Adrenal gland (tissue), 12 donors: ENCODE results near the gene KLF12. TPM values are rescaled to one million over a fixed set of nuclear protein-coding genes. Genes with fewer than 3 reads are reported as not detected.

Source experiments
- DNase-seq, 7 donors: peaks; one replicate each; pipeline ENCODE4 v3.0.0-alpha.2; 2019 to 2020
- H3K27ac ChIP-seq, 5 donors: fragments of 200-600 bp; sonication (generic) in 4 of 5; 1 replicate in 3 of 5; 2 replicates in 2 of 5; pipeline versions ENCODE4 v1.5.1 to v1.8.0; 2016 to 2020; ENCODE audit warnings: mild to moderate bottlenecking in 1 of 5
- H3K27me3 ChIP-seq: fragments of 200-600 bp; 2 replicates; pipeline ENCODE4 v1.8.0; 2021
- H3K36me3 ChIP-seq, 2 donors: fragments of 200-600 bp; replicated peaks in 1 of 2; 1 replicate in 1 of 2; 2 replicates in 1 of 2; pipeline versions ENCODE4 v1.5.1 to v1.8.0; 2018 to 2022
- H3K4me1 ChIP-seq, 2 donors: fragments of 200-600 bp; replicated peaks in 1 of 2; 1 replicate in 1 of 2; 2 replicates in 1 of 2; pipeline versions ENCODE4 v1.5.1 to v1.8.0; 2018 to 2021
- H3K4me3 ChIP-seq, 4 donors: fragments of 200-600 bp; sonication (generic) in 3 of 4; one replicate each; pipeline ENCODE4 v1.5.1; 2016 to 2018
- H3K9me3 ChIP-seq, 3 donors: fragments of 200-600 bp; sonication (generic) in 1 of 3; replicated peaks in 1 of 3; 1 replicate in 2 of 3; 2 replicates in 1 of 3; pipeline versions ENCODE4 v1.5.1 to v1.8.0; 2016 to 2021
- POLR2A ChIP-seq, 2 donors: fragments of 450-650 bp; IDR thresholded peaks; one replicate each; pipeline ENCODE4 v1.6.1; 2017; ENCODE audit warnings: antibody characterized with exemption in 2 of 2, mild to moderate bottlenecking in 2 of 2, moderate library complexity in 1 of 2
- WGBS, 4 donors: extraction: QIAGEN DNeasy Blood & Tissue Kit in 2 of 4; methylation state at CpG; one replicate each; pipeline versions ENCODE4 v1.1.5 to v1.1.7; 2013 to 2017; 5-methylcytosine and 5-hydroxymethylcytosine counted together
- intact Hi-C, 2 donors: fragments of 100-400 bp; cut with DNase I; formaldehyde crosslinking; loops; one replicate each; pipeline versions ENCODE4 v1.14.1 to v1.15.0; 2022 to 2023
- polyA plus RNA-seq, 3 donors: library from polyadenylated mRNA; stranded (reverse); fragments of 200-250 nt in 2 of 3; fragments of 350-450 nt in 1 of 3; fragmentation: Illumina TruSeq in 1 of 3; extraction: RNeasy Lipid Tissue Mini Kit (QIAGEN cat#74804) in 1 of 3; gene quantifications; one replicate each; pipeline ENCODE4 v1.2.3, GENCODE V29; 2013 to 2014
- total RNA-seq, 9 donors: library from RNA; depleted of rRNA in 4 of 9; stranded (reverse); fragments of >200 nt in 4 of 9; fragments of 120-200 nt in 1 of 9; fragmentation: NEBNext Ultra II Directional in 1 of 9; extraction: Animal tissue kit (Norgen Biotek cat#: 25700) in 1 of 9; gene quantifications; one replicate each; pipeline versions ENCODE4 v1.1.0 to v1.2.4, GENCODE V29; 2013 to 2023
- TF ChIP-seq, protein P1 (sequence below), 6 experiments: fragments of 450-650 bp in 4 of 6; fragments of 200-600 bp in 2 of 6; sonication (generic) in 1 of 6; IDR thresholded peaks; 1 replicate in 5 of 6; 2 replicates in 1 of 6; pipeline versions ENCODE4 v1.5.1 to v1.8.0; 2016 to 2021; ENCODE audit warnings: antibody characterized with exemption in 6 of 6, mild to moderate bottlenecking in 2 of 6, moderate library complexity in 1 of 6
- donor health status: healthy with polysubstance abuse.
- donor health status: Bipolar disorder and iron deficiency.
- donor health status: DM: yes; HTN: yes; CAD: no.
- donor health status: DM: no; HTN: no; CAD: no.
- donor health status: DM: no; HTN: no; CAD: no.
- donor health status: DM: yes; HTN: yes; CAD: no.

Gene KLF12
- total and polyA plus RNA-seq, 12 donors, result 0.77 to 16.0 (median 4.4) TPM

DNA sequence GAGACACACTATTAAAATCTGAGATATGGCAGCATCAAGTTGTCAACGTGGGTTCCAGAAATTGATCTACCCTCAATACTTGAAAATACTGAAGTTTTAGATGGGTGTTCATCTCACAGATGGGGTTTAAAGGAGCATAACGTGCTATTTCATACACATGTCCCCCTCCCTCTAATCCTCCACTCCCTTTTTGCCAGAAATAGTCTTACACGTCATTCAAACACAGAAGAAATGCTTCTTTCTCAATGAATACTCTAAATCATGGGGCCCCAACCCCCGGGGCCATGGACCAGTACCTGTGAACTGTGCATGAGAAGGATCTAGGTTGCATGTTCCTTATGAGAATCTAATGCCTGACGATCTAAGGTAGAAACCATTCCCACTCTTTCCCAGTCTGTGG is 19.6 kb downstream of the KLF12 start:
- TF ChIP-seq, protein P1, sequence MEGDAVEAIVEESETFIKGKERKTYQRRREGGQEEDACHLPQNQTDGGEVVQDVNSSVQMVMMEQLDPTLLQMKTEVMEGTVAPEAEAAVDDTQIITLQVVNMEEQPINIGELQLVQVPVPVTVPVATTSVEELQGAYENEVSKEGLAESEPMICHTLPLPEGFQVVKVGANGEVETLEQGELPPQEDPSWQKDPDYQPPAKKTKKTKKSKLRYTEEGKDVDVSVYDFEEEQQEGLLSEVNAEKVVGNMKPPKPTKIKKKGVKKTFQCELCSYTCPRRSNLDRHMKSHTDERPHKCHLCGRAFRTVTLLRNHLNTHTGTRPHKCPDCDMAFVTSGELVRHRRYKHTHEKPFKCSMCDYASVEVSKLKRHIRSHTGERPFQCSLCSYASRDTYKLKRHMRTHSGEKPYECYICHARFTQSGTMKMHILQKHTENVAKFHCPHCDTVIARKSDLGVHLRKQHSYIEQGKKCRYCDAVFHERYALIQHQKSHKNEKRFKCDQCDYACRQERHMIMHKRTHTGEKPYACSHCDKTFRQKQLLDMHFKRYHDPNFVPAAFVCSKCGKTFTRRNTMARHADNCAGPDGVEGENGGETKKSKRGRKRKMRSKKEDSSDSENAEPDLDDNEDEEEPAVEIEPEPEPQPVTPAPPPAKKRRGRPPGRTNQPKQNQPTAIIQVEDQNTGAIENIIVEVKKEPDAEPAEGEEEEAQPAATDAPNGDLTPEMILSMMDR (IDR thresholded peaks at IDR 0.05), result no peak
- TF ChIP-seq POLR2A (IDR thresholded peaks at IDR 0.05), result no peak
- no peak for DNase-seq
- Histone ChIP-seq H3K4me1 (no peaks in the 10 kb centered on the region), H3K4me3 (no peak overlapping the region), H3K27me3 (no peaks in the 10 kb centered on the region), H3K27ac (no peak overlapping the region), H3K9me3 (peaks cover 0 to 13% (median 9%) of the 10 kb centered on the region in 3 donors), H3K36me3 (no peaks in the 10 kb centered on the region)
- whole genome bisulfite sequencing, 4 donors, result 82 to 91% (median 86%) methylated on average over 5 of the region's 5 CpGs
- intact Hi-C loops, result no loop called here

DNA sequence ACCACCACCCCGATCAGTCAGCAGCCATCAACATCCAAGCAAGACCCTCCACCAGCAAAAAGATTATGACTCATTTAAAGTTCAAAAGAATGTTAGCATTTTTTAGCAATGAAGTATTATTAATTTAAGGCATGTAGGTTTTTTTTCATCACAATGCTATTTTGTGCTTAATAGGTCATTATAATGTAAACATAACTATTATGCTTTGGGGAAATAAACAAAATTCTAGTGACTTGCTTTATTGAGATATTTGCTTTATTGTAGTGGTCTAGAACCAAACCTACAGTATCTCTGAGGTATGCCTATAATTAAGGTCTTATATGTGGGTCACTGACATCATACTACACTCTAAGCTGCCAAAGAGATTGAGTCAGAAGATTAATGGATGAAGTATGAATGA is 20.0 kb downstream of the KLF12 start:
- Histone ChIP-seq H3K4me1 (no peaks in the 10 kb centered on the region), H3K36me3 (no peaks in the 10 kb centered on the region)
- intact Hi-C loops, result no loop called here

DNA sequence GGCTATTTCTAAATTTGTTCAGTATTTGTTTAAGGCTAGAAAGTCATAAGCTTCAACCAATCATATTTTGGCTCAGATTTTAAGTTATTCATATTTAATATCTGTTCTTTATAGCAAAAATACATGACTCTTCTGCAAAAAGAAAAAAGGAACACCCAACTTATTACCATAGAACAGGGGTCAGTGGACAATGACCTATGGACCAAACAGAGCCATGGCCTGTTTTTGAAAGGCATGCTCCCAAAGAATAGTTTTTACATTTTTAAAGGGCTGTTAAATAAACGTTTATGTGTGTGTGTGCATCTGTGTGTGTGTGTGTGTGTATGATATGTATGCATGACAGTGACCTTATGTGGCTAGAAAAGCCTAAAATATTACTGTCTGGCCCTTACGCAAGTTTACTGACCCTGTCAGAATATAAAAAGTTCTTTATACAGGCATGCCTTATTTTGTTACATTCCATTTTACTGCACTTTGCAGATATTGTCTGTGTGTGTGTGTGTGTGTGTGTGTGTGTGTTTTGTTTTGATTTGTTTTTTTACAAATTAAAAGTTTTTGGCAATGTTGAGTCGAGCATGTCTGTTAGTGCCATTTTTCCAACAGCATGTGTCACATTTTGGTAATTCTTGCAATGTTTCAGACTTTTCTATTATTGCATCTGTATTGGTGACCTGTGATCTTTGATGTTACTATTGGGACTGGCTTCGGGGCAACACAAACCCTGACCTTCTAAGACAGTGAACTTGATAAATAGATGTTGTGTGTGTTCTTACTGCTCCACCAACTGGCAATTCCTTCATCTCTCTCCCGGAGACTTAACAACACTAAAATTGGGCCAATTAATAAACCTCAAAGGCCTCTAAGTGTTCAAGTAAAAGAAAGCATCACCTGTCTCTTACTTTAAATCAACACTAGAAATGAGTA is 22.0 kb downstream of the KLF12 start:
- no peaks in the 10 kb centered on the region for H3K9me3 ChIP-seq
- intact Hi-C loops, result no loop called here
- TF ChIP-seq, protein P1 (IDR thresholded peaks at IDR 0.05), result no peak
- TF ChIP-seq POLR2A (IDR thresholded peaks at IDR 0.05), result no peak
- WGBS, 4 donors, result 39 to 46% (median 44%) methylated on average over 5 of the region's 5 CpGs
- H3K27me3 ChIP-seq, result no peaks in the 10 kb centered on the region
- no peaks in the 10 kb centered on the region for H3K4me1 ChIP-seq
- no peak overlapping the region for H3K4me3 ChIP-seq
- H3K27ac ChIP-seq, result no peak overlapping the region
- no peak for DNase-seq
- H3K36me3 ChIP-seq, result no peaks in the 10 kb centered on the region

More for the DNA sequence above, 20.0 kb downstream of the KLF12 start:
- H3K9me3 ChIP-seq, result peaks cover 0 to 9% (median 6%) of the 10 kb centered on the region in 3 donors
- no peak for DNase-seq
- TF ChIP-seq, protein P1 (IDR thresholded peaks at IDR 0.05), result no peak
- TF ChIP-seq POLR2A (IDR thresholded peaks at IDR 0.05), result no peak
- no peak overlapping the region for H3K4me3 ChIP-seq
- H3K27me3 ChIP-seq, result no peaks in the 10 kb centered on the region
- 92 to 100% (median 97%) methylated on average over 1 of the region's 1 CpG for WGBS, 4 donors
- no peak overlapping the region for H3K27ac ChIP-seq

DNA sequence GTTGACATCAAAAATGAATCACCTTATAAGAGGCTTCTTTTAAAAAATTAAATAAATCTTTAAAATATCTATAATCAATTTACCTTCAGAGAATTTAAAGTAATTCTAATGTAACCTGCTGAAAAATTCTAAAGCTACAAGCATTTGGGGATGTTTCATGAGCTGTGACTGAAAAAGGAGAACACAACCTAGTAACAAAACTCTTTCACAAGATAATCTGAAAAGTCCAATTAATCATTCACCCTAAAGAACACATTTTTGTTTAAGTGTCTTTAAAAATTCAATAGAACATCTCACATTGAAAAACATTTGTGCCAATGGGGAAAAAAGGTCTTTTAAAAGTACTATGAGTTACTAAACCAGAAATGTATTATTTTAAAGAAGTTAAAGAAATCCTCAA is 22.8 kb downstream of the KLF12 start:
- Histone ChIP-seq H3K9me3 (no peaks in the 10 kb centered on the region), H3K27me3 (no peaks in the 10 kb centered on the region), H3K36me3 (no peaks in the 10 kb centered on the region), H3K4me1 (no peaks in the 10 kb centered on the region), H3K4me3 (no peak overlapping the region), H3K27ac (no peak overlapping the region)
- intact Hi-C loops, result no loop called here
- DNase-seq, result no peak
- TF ChIP-seq POLR2A (IDR thresholded peaks at IDR 0.05), result no peak
- TF ChIP-seq, protein P1 (IDR thresholded peaks at IDR 0.05), result no peak
